ENCODE data around the gene TMEM63A. TPM values are rescaled to one million over a fixed set of nuclear protein-coding genes. Genes with fewer than 3 reads are reported as not detected.

TMEM63A gene
- total RNA-seq, 4 donors from 2014 or later = 30.1 to 57.7 (median 41.6) TPM

- intact Hi-C loops (cut with DNase I) = no loop called here
- peaks cover 21 to 46% of the 10 kb centered on the region in 2 donors for H3K36me3 ChIP-seq
- WGBS, 2 donors = 90 to 96% methylated on average over 7 of the region's 7 CpGs
- DNase-seq = no peak
- no peaks in the 10 kb centered on the region for H3K4me1 ChIP-seq
- no peak overlapping the region for H3K4me3 ChIP-seq (replicated peaks in 1 of 3)
- no peak for TF ChIP-seq POLR2A (IDR thresholded peaks at IDR 0.05)
- TF ChIP-seq CTCF (IDR thresholded peaks at IDR 0.05) = no peak
- no peaks in the 10 kb centered on the region for H3K9me3 ChIP-seq
- no peak overlapping the region for H3K27ac ChIP-seq
- H3K27me3 ChIP-seq = no peaks in the 10 kb centered on the region
These were observed 21.2 kb downstream of the TMEM63A start for GRCh38 chr1:225860876-225861441.

- WGBS, 2 donors = 90 to 95% methylated on average over 5 of the region's 5 CpGs
- no peak overlapping the region for H3K4me3 ChIP-seq (replicated peaks in 1 of 3)
- no peaks in the 10 kb centered on the region for H3K4me1 ChIP-seq
- peaks cover 16 to 37% of the 10 kb centered on the region in 2 donors for H3K36me3 ChIP-seq
- no peak overlapping the region for H3K27ac ChIP-seq
- intact Hi-C loops (cut with DNase I) = no loop called here
- DNase-seq = no peak
- no peak for TF ChIP-seq POLR2A (IDR thresholded peaks at IDR 0.05)
- no peak for TF ChIP-seq CTCF (IDR thresholded peaks at IDR 0.05)
- no peaks in the 10 kb centered on the region for H3K9me3 ChIP-seq
- H3K27me3 ChIP-seq = no peaks in the 10 kb centered on the region
These were observed 22.1 kb downstream of the TMEM63A start for GRCh38 chr1:225860107-225860506.

- Histone ChIP-seq H3K27ac (no peak overlapping the region), H3K4me3 (replicated peaks in 1 of 3) (no peak overlapping the region), H3K4me1 (no peaks in the 10 kb centered on the region), H3K9me3 (no peaks in the 10 kb centered on the region), H3K27me3 (no peaks in the 10 kb centered on the region), H3K36me3 (peaks cover 16 to 36% of the 10 kb centered on the region in 2 donors)
- TF ChIP-seq POLR2A (IDR thresholded peaks at IDR 0.05) (no peak), CTCF (IDR thresholded peaks at IDR 0.05) (no peak)
- no peak for DNase-seq
- intact Hi-C loops (cut with DNase I) = no loop called here
- 86 to 94% methylated on average over 5 of the region's 5 CpGs for WGBS, 2 donors
These were observed 23.0 kb downstream of the TMEM63A start for GRCh38 chr1:225859151-225859550.

GRCh38 chr1:225857256-225857655 is 24.9 kb downstream of the TMEM63A start:
- intact Hi-C loops (cut with DNase I) = no loop called here
- Histone ChIP-seq H3K27me3 (no peaks in the 10 kb centered on the region), H3K36me3 (peaks cover 17 to 32% of the 10 kb centered on the region in 2 donors), H3K27ac (no peak overlapping the region), H3K4me1 (no peaks in the 10 kb centered on the region), H3K4me3 (replicated peaks in 1 of 3) (no peak overlapping the region), H3K9me3 (no peaks in the 10 kb centered on the region)
- WGBS, 2 donors = 74 to 80% methylated on average over 6 of the region's 7 CpGs
- TF ChIP-seq POLR2A (IDR thresholded peaks at IDR 0.05) (no peak), CTCF (IDR thresholded peaks at IDR 0.05) (no peak)
- DNase-seq = no peak

GRCh38 chr1:225855503-225856300 is 26.5 kb downstream of the TMEM63A start:
- intact Hi-C loops (cut with DNase I) = no loop called here
- no peaks in the 10 kb centered on the region for H3K9me3 ChIP-seq
- H3K36me3 ChIP-seq = peaks cover 6 to 16% of the 10 kb centered on the region in 2 donors
- no peaks in the 10 kb centered on the region for H3K27me3 ChIP-seq
- H3K27ac ChIP-seq = no peak overlapping the region
- WGBS, 2 donors = 82 to 83% methylated on average over 10 of the region's 10 CpGs
- DNase-seq = no peak
- no peak overlapping the region for H3K4me3 ChIP-seq (replicated peaks in 1 of 3)
- no peaks in the 10 kb centered on the region for H3K4me1 ChIP-seq
- TF ChIP-seq CTCF (IDR thresholded peaks at IDR 0.05) = no peak
